ENCODE data around the gene ZNF438. TPM values are rescaled to one million over a fixed set of nuclear protein-coding genes. Genes with fewer than 3 reads are reported as not detected.

ZNF438 gene
- total RNA-seq, 1 experiment from 2014 or later = 0.83 TPM

DNA sequence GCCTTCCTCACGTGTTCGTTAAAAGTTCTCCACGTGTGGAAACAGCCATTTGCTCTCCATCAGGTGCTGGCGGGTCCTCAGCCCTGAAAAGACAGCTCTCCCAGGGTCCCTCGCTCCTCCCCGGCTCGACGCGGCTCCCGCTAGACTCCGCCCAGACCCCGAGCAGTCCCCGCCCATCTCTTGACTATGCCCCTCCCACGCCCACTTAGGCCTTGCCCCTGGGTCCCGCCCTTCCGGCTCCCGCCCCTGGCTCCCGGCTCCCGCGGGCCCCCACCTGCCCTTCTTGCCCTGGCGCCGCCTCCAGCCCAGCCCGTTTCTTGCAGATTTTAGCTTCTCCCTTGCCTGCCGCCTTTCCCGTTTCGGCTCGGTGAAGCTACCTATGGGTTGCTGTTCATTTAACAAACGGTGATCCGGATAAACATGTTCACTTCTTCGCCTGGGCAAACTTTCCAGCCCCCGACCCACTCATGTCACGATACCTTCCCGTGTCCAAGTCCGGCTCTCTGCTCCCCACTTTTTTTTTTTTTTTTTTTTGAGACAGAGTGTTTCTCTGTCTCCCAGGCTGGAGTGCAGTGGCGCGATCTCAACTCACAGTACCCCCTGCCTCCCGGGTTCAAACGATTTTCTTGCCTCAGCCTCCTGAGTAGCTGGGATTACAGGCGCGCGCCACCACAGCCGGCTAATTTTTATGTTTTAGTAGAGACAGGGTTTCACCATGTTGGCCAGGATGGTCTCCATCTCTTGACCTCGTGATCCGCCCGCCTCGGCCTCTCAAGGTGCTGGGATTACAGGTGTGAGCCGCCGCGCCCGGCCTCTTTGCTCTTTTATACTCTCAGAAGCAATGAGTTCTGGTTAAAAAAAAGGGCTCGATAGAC is 830 bp upstream of the ZNF438 start:
- Histone ChIP-seq H3K79me2 (ENCODE audit: insufficient read depth, low read length) (no peaks in the 10 kb centered on the region), H3K9me3 (ENCODE audit: control insufficient read depth, low read depth, low read length) (no peaks in the 10 kb centered on the region), H3K4me1 (ENCODE audit: insufficient read depth, low read length) (peaks cover 4% of the 10 kb centered on the region; the same call in 1 of the 2 replicates), H3K27ac (ENCODE audit: insufficient read length, low read depth, low read length) (no peak overlapping the region), H4K91ac (ENCODE audit: insufficient read length, low read depth, low read length) (no peak overlapping the region), H3K23ac (ENCODE audit: insufficient read length, low read depth, low read length) (no peak overlapping the region), H2AK5ac (ENCODE audit: insufficient read length, low read length) (no peak overlapping the region), H2AFZ (ENCODE audit: low read length) (peak overlapping the region; percentile 87), H3K9ac (ENCODE audit: extremely low read depth, insufficient read length, low read length) (no peak overlapping the region), H3K14ac (ENCODE audit: insufficient read depth, low read length) (peak overlapping the region; percentile 59; the same call in 1 of the 2 replicates), H2BK12ac (ENCODE audit: insufficient read length, low read depth, low read length) (peak overlapping the region; percentile 80), H2BK120ac (ENCODE audit: low read depth, low read length, poor library complexity, severe bottlenecking) (no peak overlapping the region), H2BK15ac (ENCODE audit: low read depth, low read length) (no peak overlapping the region), H3K4me2 (ENCODE audit: insufficient read depth, insufficient read length, low read length) (peak overlapping the region; percentile 71), H3T11ph (ENCODE audit: low read length) (no peak overlapping the region), H2BK5ac (ENCODE audit: insufficient read length, low read length) (no peak overlapping the region), H4K5ac (ENCODE audit: insufficient read length, low read depth, low read length) (no peak overlapping the region), H3K79me1 (ENCODE audit: insufficient read depth, low read depth, low read length, poor library complexity, severe bottlenecking) (no peaks in the 10 kb centered on the region), H2BK20ac (ENCODE audit: low read depth, low read length, poor library complexity, severe bottlenecking) (no peak overlapping the region), H3K56ac (ENCODE audit: insufficient read length, low read depth, low read length) (no peak overlapping the region), H3K18ac (ENCODE audit: insufficient read length, low read depth, low read length) (peak overlapping the region; percentile 31), H4K20me1 (ENCODE audit: control insufficient read depth, insufficient read depth, insufficient read length) (no peaks in the 10 kb centered on the region), H4K8ac (replicated peaks; ENCODE audit: insufficient read length, low read depth, low read length) (no peak overlapping the region), H3K4ac (ENCODE audit: low read depth, low read length) (no peak overlapping the region), H3K27me3 (ENCODE audit: insufficient read depth, low read length) (no peaks in the 10 kb centered on the region), H3K23me2 (ENCODE audit: insufficient read length, low read depth, low read length, poor library complexity, severe bottlenecking) (no peaks in the 10 kb centered on the region)
- DNase-seq = peak; percentile 95
- Mint-ChIP-seq H3K9me3 (peaks cover 0 to 3% of the 10 kb centered on the region in 2 experiments; a peak in 1 of 5 replicates), H3K4me3 (peak overlapping the region; percentile 76 to 84), H3K36me3 (ENCODE audit: insufficient read depth in 1 of 3, low read depth in 3 of 3) (no peaks in the 10 kb centered on the region), H3K27me3 (ENCODE audit: low read depth) (peaks cover 58% of the 10 kb centered on the region), H3K27ac (peak overlapping the region; percentile 89 to 95 (median 94)), H3K4me1 (peaks cover 43 to 47% of the 10 kb centered on the region in 2 experiments)
- WGBS (ENCODE audit: extremely low coverage, insufficient read length, low lambda C conversion rate) = no CpG with 5 or more reads among the region's 51 CpGs
- TF ChIP-seq CTCF (conservative IDR thresholded peaks at IDR 0.05) = no peak
